Vagina (tissue), 2 donors: ENCODE results near the gene CFD. TPM values are rescaled to one million over a fixed set of nuclear protein-coding genes. Genes with fewer than 3 reads are reported as not detected.

Source experiments
- DNase-seq, 2 donors: peaks; one replicate each; pipeline ENCODE4 v3.0.0-alpha.2; 2017; ENCODE audit errors: extremely low spot score in 2 of 2
- H3K27ac ChIP-seq: fragments of 200-600 bp; sonication (generic); one replicate; pipeline ENCODE4 v1.5.1; 2019
- H3K27me3 ChIP-seq: fragments of 200-600 bp; sonication (generic); one replicate; pipeline ENCODE4 v1.5.1; 2019
- H3K36me3 ChIP-seq, 2 donors: fragments of 200-600 bp; sonication (generic); one replicate each; pipeline ENCODE4 v1.5.1; 2017 to 2019
- H3K4me1 ChIP-seq: fragments of 200-600 bp; sonication (generic); one replicate; pipeline ENCODE4 v1.5.1; 2019
- H3K4me3 ChIP-seq, 2 donors: fragments of 200-600 bp; sonication (generic); 1 replicate in 1 of 2; 2 replicates in 1 of 2; pipeline ENCODE4 v1.5.1; 2016 to 2019
- H3K9me3 ChIP-seq: fragments of 200-600 bp; sonication (generic); one replicate; pipeline ENCODE4 v1.5.1; 2019
- POLR2A ChIP-seq, 2 donors: fragments of 450-650 bp; IDR thresholded peaks; one replicate each; pipeline ENCODE4 v1.6.1; 2017; ENCODE audit warnings: antibody characterized with exemption in 2 of 2, mild to moderate bottlenecking in 2 of 2, moderate library complexity in 2 of 2
- POLR2AphosphoS5 ChIP-seq, 2 donors: sonication (generic); formaldehyde crosslinking; IDR thresholded peaks; one replicate each; pipeline ENCODE4 v1.9.0; 2017; ENCODE audit warnings: antibody characterized with exemption in 2 of 2, mild to moderate bottlenecking in 2 of 2, low read depth in 1 of 2; ENCODE audit not compliant: insufficient read depth in 1 of 2
- intact Hi-C: fragments of 100-400 bp; cut with DNase I; formaldehyde crosslinking; loops from one replicate; pipeline ENCODE4 v1.15.1; 2023
- total RNA-seq: library from RNA; depleted of rRNA; stranded (reverse); fragments of >200 nt; gene quantifications from one replicate; pipeline ENCODE4 v1.2.3, GENCODE V29; 2016
- TF ChIP-seq, protein P1 (sequence below), 3 experiments: fragments of 450-650 bp in 2 of 3; fragments of 200-600 bp in 1 of 3; sonication (generic) in 1 of 3; IDR thresholded peaks; one replicate each; pipeline ENCODE4 v1.5.1; 2017 to 2019; ENCODE audit warnings: antibody characterized with exemption in 3 of 3, mild to moderate bottlenecking in 2 of 3, moderate library complexity in 2 of 3

Gene CFD
- total RNA-seq, 1 donor from 2014 or later, result 2,325 TPM

DNA sequence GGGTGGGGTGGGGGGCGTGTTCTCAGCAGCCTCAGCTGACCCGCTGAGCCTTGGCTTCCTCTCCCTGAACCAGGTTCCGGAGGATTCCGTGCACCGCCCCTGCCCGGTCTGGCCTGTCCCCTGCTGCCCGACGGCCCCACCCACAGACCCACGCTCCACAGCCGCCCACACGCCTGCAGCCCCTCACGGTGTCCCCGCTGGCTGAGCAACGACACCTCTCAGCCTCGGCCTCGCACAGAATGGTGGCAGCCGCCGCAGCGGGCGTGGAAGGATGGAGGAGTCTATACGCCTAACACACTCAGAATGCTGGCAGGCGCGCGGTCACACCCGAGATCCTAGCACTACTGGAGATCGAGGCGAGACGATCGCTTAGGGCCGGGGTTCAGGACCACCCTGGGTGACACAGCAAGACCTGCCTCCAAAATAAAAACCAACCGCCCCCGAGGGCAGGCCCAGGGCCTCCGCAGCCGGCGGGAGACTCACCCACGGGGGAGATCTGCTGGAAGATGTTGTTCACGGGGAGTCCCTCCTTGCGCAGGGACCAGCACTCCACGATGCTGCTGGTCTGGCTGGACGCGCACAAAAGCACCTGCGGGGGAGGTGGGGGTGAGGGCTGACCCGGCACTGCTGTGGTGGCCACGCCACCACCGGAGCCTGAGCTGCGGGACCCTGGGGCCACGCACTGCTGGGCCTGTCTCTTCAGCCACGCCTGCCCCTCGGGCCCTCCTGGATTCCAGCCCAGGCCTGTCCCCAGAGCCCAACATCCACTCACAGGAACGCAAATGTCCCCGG lies 25.2 kb downstream of the CFD start:
- Histone ChIP-seq H3K27ac (no peak overlapping the region), H3K27me3 (no peaks in the 10 kb centered on the region), H3K9me3 (no peaks in the 10 kb centered on the region), H3K4me3 (no peak overlapping the region), H3K36me3 (peaks cover 3 to 78% of the 10 kb centered on the region in 2 donors), H3K4me1 (no peaks in the 10 kb centered on the region)
- intact Hi-C loops, result no loop called here
- no peak for DNase-seq
- TF ChIP-seq POLR2A (IDR thresholded peaks at IDR 0.05) (no peak), POLR2AphosphoS5 (IDR thresholded peaks at IDR 0.05; ENCODE audit: insufficient read depth in 1 of 2, low read depth in 1 of 2) (no peak)
- TF ChIP-seq, protein P1, sequence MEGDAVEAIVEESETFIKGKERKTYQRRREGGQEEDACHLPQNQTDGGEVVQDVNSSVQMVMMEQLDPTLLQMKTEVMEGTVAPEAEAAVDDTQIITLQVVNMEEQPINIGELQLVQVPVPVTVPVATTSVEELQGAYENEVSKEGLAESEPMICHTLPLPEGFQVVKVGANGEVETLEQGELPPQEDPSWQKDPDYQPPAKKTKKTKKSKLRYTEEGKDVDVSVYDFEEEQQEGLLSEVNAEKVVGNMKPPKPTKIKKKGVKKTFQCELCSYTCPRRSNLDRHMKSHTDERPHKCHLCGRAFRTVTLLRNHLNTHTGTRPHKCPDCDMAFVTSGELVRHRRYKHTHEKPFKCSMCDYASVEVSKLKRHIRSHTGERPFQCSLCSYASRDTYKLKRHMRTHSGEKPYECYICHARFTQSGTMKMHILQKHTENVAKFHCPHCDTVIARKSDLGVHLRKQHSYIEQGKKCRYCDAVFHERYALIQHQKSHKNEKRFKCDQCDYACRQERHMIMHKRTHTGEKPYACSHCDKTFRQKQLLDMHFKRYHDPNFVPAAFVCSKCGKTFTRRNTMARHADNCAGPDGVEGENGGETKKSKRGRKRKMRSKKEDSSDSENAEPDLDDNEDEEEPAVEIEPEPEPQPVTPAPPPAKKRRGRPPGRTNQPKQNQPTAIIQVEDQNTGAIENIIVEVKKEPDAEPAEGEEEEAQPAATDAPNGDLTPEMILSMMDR (IDR thresholded peaks at IDR 0.05), result no peak

DNA sequence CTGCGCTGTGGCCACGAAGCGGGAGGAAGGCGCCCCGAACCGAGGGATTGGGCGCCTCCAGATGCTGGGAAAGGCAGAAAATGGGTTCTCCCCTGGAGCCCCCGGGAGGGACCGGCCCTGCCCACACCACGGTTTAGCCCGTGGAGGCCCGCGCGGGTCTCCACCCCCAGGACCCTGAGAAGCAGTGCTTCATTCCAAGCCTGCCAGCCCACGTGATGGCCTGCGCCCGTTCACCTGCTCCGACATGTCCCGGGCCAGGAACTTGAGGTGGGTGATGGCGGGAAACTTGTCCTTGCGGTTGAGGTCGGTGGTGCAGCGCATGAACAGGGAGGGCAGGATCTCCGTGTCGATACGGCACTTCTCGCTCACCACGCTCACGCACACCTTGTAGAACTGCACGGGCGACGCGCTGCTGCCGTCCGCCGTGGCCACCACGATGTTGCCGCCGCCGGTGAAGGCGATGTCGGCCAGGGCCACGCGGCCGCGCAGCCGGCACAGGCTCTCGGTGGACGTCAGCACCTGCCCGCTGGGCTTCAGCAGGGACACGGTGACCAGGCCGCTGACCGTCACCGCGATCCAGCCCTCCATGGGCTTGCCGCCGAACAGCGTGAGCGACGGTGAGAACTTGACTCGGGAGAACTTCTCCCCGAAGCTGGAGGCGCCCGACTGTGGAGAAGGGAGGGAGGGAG lies 26.2 kb downstream of the CFD start:
- Histone ChIP-seq H3K27ac (no peak overlapping the region), H3K36me3 (peaks cover 3 to 80% of the 10 kb centered on the region in 2 donors), H3K27me3 (no peaks in the 10 kb centered on the region), H3K9me3 (no peaks in the 10 kb centered on the region), H3K4me1 (no peaks in the 10 kb centered on the region), H3K4me3 (no peak overlapping the region)
- TF ChIP-seq POLR2AphosphoS5 (IDR thresholded peaks at IDR 0.05; ENCODE audit: insufficient read depth in 1 of 2, low read depth in 1 of 2) (no peak), POLR2A (IDR thresholded peaks at IDR 0.05) (no peak)
- TF ChIP-seq, protein P1 (IDR thresholded peaks at IDR 0.05), result no peak
- no peak for DNase-seq
- intact Hi-C loops, result no loop called here

- Histone ChIP-seq H3K27ac (no peak overlapping the region), H3K4me1 (peaks cover 13% of the 10 kb centered on the region), H3K9me3 (no peaks in the 10 kb centered on the region), H3K27me3 (no peaks in the 10 kb centered on the region), H3K4me3 (no peak overlapping the region), H3K36me3 (peaks cover 0 to 69% of the 10 kb centered on the region in 2 donors)
- TF ChIP-seq POLR2A (IDR thresholded peaks at IDR 0.05), result no peak
- TF ChIP-seq, protein P1 (IDR thresholded peaks at IDR 0.05), result no peak
- TF ChIP-seq POLR2AphosphoS5 (IDR thresholded peaks at IDR 0.05; ENCODE audit: insufficient read depth in 1 of 2, low read depth in 1 of 2), result no peak
- intact Hi-C loops, result no loop called here
- no peak for DNase-seq
Measured at GRCh38 chr19:887072-887471, 27.6 kb downstream of the CFD start.

- no peak overlapping the region for H3K27ac ChIP-seq
- intact Hi-C loops, result no loop called here
- H3K27me3 ChIP-seq, result no peaks in the 10 kb centered on the region
- no peak for TF ChIP-seq POLR2AphosphoS5 (IDR thresholded peaks at IDR 0.05; ENCODE audit: insufficient read depth in 1 of 2, low read depth in 1 of 2)
- TF ChIP-seq, protein P1 (IDR thresholded peaks at IDR 0.05), result no peak
- no peak for TF ChIP-seq POLR2A (IDR thresholded peaks at IDR 0.05)
- H3K4me1 ChIP-seq, result peaks cover 16% of the 10 kb centered on the region
- DNase-seq, result no peak
- no peaks in the 10 kb centered on the region for H3K9me3 ChIP-seq
- no peak overlapping the region for H3K4me3 ChIP-seq
- peaks cover 0 to 64% of the 10 kb centered on the region in 2 donors for H3K36me3 ChIP-seq
Measured at GRCh38 chr19:887599-887998, 28.1 kb downstream of the CFD start.
